ENCODE measurements around the gene ACAA1.

Gene ACAA1

DNA sequence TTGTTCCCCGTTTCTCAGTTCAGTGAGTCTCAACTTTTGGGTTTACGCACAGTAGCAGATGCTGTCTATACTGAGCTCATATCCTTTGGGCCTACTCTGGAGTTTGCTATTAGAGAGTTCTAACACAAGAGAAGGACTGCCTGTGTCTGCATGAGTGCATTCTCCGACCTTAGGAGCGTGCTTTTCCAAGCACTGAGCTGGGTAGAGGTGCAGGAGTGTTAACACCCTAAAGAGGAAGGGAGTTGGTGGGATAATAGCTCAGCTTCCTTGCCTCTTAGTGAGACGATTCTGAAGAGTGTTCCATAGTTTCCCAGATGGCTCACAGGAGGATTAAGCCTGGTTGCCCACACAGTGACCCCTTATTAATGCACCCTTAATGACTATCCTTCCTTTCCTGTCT lies 21.5 kb upstream of the ACAA1 start:
- H3K27ac ChIP-seq: no peak overlapping the region
- no peak for TF ChIP-seq ZFX (IDR thresholded peaks at IDR 0.05; ENCODE audit: borderline replicate concordance)
- TF ChIP-seq, protein P1, sequence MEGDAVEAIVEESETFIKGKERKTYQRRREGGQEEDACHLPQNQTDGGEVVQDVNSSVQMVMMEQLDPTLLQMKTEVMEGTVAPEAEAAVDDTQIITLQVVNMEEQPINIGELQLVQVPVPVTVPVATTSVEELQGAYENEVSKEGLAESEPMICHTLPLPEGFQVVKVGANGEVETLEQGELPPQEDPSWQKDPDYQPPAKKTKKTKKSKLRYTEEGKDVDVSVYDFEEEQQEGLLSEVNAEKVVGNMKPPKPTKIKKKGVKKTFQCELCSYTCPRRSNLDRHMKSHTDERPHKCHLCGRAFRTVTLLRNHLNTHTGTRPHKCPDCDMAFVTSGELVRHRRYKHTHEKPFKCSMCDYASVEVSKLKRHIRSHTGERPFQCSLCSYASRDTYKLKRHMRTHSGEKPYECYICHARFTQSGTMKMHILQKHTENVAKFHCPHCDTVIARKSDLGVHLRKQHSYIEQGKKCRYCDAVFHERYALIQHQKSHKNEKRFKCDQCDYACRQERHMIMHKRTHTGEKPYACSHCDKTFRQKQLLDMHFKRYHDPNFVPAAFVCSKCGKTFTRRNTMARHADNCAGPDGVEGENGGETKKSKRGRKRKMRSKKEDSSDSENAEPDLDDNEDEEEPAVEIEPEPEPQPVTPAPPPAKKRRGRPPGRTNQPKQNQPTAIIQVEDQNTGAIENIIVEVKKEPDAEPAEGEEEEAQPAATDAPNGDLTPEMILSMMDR (IDR thresholded peaks at IDR 0.05): no peak

DNA sequence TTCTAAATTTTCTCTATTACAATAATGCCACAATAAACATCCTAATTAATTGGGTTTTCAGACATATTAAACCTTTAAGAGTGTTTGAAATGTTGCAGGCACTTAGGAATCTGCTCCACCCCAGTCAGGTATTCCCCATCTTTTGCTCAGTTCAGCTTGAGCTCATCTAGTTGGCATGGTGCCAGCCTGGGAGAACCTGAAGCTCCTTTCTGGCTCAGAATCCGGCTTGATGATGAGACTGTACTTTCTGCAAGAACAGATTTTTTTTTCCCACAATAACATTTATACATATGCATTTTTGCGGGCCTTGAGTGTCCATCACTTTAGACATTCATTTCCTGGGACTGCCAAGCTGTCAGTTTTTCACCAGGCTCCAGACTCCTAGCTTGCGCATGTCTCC lies 20.7 kb upstream of the ACAA1 start:
- TF ChIP-seq ZFX (IDR thresholded peaks at IDR 0.05; ENCODE audit: borderline replicate concordance): no peak
- TF ChIP-seq, protein P1 (IDR thresholded peaks at IDR 0.05): no peak

DNA sequence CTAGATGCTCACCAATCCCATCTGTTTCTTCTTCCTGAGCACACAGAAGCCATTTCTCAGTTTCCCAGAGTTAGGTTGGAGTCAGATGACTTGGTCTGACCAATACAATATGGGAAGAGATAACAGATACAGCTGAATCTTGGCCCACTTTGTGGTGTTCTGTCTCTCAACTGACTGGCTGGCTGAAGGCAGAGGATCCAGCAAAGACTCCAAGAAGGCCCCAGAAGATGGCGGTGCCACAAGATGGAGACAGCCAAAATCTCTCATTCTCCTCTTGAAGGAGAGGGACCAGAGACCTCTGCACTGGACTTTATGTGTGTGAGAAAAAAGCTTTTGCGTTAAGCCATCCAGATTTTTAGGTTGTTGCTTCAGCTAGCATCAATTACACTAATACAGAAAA lies 20.2 kb upstream of the ACAA1 start:
- H3K27ac ChIP-seq: no peak overlapping the region

More for the DNA sequence above, 20.7 kb upstream of the ACAA1 start:
- no peak overlapping the region for H3K27ac ChIP-seq

DNA sequence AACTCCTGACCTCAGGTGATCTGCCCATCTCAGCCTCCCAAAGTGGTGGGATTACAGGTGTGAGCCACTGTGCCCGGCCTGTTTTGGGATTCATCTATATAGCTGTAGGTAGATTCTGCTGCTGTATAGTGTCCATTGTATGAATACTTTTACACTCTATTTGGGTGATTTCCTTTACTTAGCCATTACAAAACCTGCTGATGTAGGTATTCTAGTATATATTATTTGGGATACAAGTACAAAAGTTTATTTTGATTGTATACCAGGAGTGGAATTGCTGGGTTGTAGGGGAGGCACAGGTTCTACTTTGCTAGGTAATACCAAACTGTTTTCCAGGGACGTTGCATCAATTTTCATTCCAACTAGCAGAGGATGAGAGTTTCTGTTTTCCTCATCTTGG lies 18.9 kb upstream of the ACAA1 start:
- TF ChIP-seq, protein P1 (IDR thresholded peaks at IDR 0.05): no peak
- no peak for TF ChIP-seq ZFX (IDR thresholded peaks at IDR 0.05; ENCODE audit: borderline replicate concordance)
- no peak overlapping the region for H3K27ac ChIP-seq

More for the DNA sequence above, 20.2 kb upstream of the ACAA1 start:
- TF ChIP-seq ZFX (IDR thresholded peaks at IDR 0.05; ENCODE audit: borderline replicate concordance): no peak
- TF ChIP-seq, protein P1 (IDR thresholded peaks at IDR 0.05): no peak

DNA sequence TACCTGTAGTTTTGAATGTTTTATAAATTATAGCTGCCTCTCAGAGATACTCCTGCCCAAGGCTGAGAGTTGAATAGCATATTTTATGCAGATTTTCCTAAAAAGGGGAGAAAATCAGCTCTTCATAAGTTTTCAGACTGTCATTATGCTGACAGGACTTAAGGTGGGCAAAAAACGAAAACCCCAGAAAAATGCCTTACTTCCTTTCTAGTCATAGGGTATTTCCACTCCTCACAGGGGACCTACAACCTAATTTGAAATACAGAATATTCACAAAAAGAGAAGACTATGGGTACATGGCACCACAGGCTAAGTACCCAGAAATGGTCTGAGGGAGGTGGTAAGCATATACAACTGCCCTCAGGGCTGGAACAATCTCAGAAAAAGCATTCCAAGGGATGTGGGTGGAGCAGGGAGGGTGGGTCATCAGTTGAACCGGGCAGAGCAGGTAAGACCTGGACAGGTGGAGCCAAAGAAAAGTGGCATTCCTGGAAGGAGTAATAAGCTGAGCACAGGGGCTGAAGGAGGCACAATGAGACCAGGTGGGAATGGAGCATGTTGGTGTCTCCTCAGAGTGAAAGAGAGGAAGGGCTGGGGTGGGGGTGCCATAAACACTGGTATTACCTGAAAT lies 17.8 kb upstream of the ACAA1 start:
- TF ChIP-seq, protein P1 (IDR thresholded peaks at IDR 0.05): no peak
- TF ChIP-seq ZFX (IDR thresholded peaks at IDR 0.05; ENCODE audit: borderline replicate concordance): no peak
- no peak overlapping the region for H3K27ac ChIP-seq

DNA sequence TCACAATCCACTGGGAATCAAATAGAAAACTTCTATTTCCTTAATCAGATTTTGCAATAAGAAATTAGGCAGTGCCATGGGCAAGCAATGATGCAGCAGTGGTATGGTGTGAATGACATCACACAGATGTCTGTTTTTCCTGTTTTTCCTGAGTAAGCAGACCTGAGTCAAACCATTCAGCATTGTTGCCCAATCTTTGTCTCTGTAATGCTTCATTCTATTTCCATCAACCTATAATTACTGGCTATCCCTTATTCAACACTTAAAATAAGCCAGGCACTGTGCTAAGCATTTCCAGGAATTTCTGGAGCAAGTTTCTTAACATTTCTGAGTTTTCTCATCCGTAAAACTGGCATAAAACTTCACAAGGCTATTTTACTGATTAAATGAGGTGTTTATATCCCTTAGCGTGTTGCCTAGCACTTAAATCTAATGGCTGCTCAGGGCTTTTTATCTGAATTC lies 17.1 kb upstream of the ACAA1 start:
- TF ChIP-seq ZFX (IDR thresholded peaks at IDR 0.05; ENCODE audit: borderline replicate concordance): no peak
- TF ChIP-seq, protein P1 (IDR thresholded peaks at IDR 0.05): no peak
- no peak overlapping the region for H3K27ac ChIP-seq

DNA sequence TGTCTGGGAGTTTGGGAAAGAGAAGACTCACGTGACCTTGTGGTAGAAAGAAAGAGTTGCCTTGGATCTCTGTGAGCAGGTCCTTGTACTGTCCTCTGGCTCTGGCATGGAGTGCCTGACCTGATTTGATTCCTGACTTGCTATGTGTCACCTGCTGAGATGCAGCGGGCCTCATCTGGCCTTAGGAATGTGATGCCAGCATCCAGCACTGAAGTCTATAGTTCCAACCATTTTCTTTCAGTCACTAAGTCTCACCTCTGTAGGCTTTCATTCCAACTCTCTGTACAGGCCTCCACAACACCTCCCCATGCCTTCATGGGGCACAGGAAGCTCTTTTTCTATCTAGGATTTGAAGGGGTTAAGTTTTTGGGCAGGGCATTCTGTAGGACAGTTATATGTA lies 16.3 kb upstream of the ACAA1 start:
- TF ChIP-seq ZFX (IDR thresholded peaks at IDR 0.05; ENCODE audit: borderline replicate concordance): no peak
- TF ChIP-seq, protein P1 (IDR thresholded peaks at IDR 0.05): no peak
- no peak overlapping the region for H3K27ac ChIP-seq
